Measurements from ENCODE around the gene ABCC8. TPM values are rescaled to one million over a fixed set of nuclear protein-coding genes. Genes with fewer than 3 reads are reported as not detected.

The ABCC8 gene
- total RNA-seq, 1 experiment from 2014 or later, result not detected

DNA sequence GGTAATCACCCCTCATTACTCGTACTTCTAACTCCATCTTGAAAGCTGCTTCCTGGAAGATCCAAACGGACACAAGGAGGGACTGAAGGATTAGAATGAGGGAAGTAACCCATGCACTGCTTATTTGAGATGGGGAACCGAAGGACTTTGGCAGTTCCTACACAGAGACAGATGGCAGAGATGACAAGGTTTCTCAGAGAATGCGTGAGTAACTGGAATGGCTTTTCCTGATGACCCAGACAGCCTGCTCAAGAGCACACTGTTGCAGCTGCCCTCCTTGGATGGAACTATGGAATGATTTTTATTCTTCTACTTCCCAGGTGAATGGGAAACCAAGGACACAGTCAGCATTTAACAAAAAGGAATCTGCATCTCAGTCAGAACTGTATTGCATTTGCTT, 95.5 kb downstream of the ABCC8 start:
- no peaks in the 10 kb centered on the region for H3K4me1 ChIP-seq (ENCODE audit: insufficient read depth, low read length, poor library complexity, severe bottlenecking)
- no peak for DNase-seq (ENCODE audit: low spot score)
- no peak overlapping the region for H3K4me3 ChIP-seq (ENCODE audit: low read depth, low read length, poor library complexity, severe bottlenecking)
- intact Hi-C loops (cut with micrococcal nuclease; ENCODE audit: unreplicated experiment), result loop anchor here (10.0 kb wide), 1 partner anchor 354 kb away; the partner anchor contains the start of gene KCNC1
- no peaks in the 10 kb centered on the region for H3K9me3 ChIP-seq (ENCODE audit: low read depth, low read length, poor library complexity, severe bottlenecking)
- POLR2A ChIA-PET (ENCODE audit: low non-redundant PET), result no interaction called here
- CTCF ChIA-PET, result no interaction called here
- H3K36me3 ChIP-seq (ENCODE audit: insufficient read depth, low read length, poor library complexity, severe bottlenecking), result no peaks in the 10 kb centered on the region
- TF ChIP-seq EZH2 (IDR thresholded peaks at IDR 0.05; ENCODE audit: borderline replicate concordance, low read depth, low read length, poor library complexity, severe bottlenecking), result no peak
- TF ChIP-seq, protein P1, sequence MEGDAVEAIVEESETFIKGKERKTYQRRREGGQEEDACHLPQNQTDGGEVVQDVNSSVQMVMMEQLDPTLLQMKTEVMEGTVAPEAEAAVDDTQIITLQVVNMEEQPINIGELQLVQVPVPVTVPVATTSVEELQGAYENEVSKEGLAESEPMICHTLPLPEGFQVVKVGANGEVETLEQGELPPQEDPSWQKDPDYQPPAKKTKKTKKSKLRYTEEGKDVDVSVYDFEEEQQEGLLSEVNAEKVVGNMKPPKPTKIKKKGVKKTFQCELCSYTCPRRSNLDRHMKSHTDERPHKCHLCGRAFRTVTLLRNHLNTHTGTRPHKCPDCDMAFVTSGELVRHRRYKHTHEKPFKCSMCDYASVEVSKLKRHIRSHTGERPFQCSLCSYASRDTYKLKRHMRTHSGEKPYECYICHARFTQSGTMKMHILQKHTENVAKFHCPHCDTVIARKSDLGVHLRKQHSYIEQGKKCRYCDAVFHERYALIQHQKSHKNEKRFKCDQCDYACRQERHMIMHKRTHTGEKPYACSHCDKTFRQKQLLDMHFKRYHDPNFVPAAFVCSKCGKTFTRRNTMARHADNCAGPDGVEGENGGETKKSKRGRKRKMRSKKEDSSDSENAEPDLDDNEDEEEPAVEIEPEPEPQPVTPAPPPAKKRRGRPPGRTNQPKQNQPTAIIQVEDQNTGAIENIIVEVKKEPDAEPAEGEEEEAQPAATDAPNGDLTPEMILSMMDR (conservative IDR thresholded peaks at IDR 0.05; ENCODE audit: low read depth, low read length), result no peak
- no TSS peak for BruUV-seq (replicated peaks)
- no peak overlapping the region for H3K27ac ChIP-seq (ENCODE audit: low read depth, low read length, poor library complexity, severe bottlenecking)
- no peaks in the 10 kb centered on the region for H3K27me3 ChIP-seq (replicated peaks; ENCODE audit: insufficient read depth, low read depth, low read length, poor library complexity)

DNA sequence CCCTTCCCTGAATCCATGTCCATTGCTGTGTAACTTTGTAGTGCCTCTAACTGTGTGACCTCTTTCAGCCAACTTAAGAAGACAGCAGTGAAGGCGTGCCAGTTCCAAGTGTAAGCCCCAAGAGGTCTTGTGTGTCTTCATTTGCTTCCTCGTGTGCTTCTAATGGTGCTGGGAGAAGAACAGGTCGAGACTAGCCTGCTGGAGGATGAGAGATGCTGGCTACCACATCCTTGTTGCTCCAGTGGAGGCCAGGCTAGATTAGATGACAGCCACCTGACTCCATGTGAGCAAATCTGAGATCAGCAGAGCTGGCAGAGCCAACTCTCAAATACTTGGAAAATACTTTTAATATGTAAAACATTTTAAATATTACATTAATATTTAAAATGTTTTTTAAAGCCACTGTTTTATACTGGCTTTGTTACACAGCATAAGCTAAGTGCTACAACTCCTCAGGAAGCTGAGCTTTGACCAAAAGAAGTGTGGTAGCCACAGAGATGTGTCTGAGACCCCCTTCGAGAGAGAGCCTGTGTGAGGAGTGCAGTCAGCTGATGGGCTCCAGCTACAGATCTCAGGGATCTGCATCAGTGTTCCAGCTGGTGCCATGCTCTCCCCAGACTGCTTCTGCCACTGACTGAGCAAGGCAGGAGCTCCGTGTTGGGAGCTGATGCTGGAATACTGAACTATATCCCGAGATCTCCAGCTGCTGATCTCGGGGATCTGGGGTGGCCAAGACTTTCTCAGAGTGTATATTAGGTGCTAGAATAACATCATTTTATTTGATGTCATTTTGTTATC, 97.1 kb downstream of the ABCC8 start:
- CTCF ChIA-PET, result no interaction called here
- Histone ChIP-seq H3K9me3 (ENCODE audit: low read depth, low read length, poor library complexity, severe bottlenecking) (no peaks in the 10 kb centered on the region), H3K27ac (ENCODE audit: low read depth, low read length, poor library complexity, severe bottlenecking) (no peak overlapping the region), H3K27me3 (replicated peaks; ENCODE audit: insufficient read depth, low read depth, low read length, poor library complexity) (no peaks in the 10 kb centered on the region), H3K36me3 (ENCODE audit: insufficient read depth, low read length, poor library complexity, severe bottlenecking) (no peaks in the 10 kb centered on the region), H3K4me1 (ENCODE audit: insufficient read depth, low read length, poor library complexity, severe bottlenecking) (no peaks in the 10 kb centered on the region), H3K4me3 (ENCODE audit: low read depth, low read length, poor library complexity, severe bottlenecking) (no peak overlapping the region)
- POLR2A ChIA-PET (ENCODE audit: low non-redundant PET), result no interaction called here
- no peak for TF ChIP-seq EZH2 (IDR thresholded peaks at IDR 0.05; ENCODE audit: borderline replicate concordance, low read depth, low read length, poor library complexity, severe bottlenecking)
- TF ChIP-seq, protein P1 (conservative IDR thresholded peaks at IDR 0.05; ENCODE audit: low read depth, low read length), result no peak
- DNase-seq (ENCODE audit: low spot score), result no peak
- intact Hi-C loops (cut with micrococcal nuclease; ENCODE audit: unreplicated experiment), result loop anchor here (10.0 kb wide), 1 partner anchor 355 kb away; the partner anchor contains the start of gene KCNC1
- BruUV-seq (replicated peaks), result no TSS peak

DNA sequence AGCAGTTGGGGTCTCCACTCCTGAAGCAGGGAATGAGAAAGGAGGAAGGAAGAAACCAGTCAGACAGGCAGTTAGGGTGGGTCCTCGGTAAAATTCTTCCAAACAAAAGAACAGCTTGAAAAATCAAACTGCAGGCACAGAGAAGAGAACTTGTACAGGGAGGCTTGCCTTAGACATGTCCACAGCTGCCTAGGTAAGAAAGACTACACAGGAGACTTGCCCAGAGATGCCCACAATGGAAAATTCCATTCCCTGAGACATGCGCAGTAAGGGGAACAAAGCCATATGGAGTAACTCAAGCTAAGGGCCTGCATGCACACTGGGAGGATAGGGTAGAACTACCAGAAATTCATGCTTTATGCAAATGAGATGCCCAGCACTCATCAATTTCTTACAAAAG, 98.0 kb downstream of the ABCC8 start:
- no peaks in the 10 kb centered on the region for H3K27me3 ChIP-seq (replicated peaks; ENCODE audit: insufficient read depth, low read depth, low read length, poor library complexity)
- BruUV-seq (replicated peaks), result no TSS peak
- H3K4me3 ChIP-seq (ENCODE audit: low read depth, low read length, poor library complexity, severe bottlenecking), result no peak overlapping the region
- DNase-seq (ENCODE audit: low spot score), result no peak
- POLR2A ChIA-PET (ENCODE audit: low non-redundant PET), result no interaction called here
- H3K27ac ChIP-seq (ENCODE audit: low read depth, low read length, poor library complexity, severe bottlenecking), result no peak overlapping the region
- TF ChIP-seq, protein P1 (conservative IDR thresholded peaks at IDR 0.05; ENCODE audit: low read depth, low read length), result no peak
- TF ChIP-seq EZH2 (IDR thresholded peaks at IDR 0.05; ENCODE audit: borderline replicate concordance, low read depth, low read length, poor library complexity, severe bottlenecking), result no peak
- no peaks in the 10 kb centered on the region for H3K4me1 ChIP-seq (ENCODE audit: insufficient read depth, low read length, poor library complexity, severe bottlenecking)
- H3K36me3 ChIP-seq (ENCODE audit: insufficient read depth, low read length, poor library complexity, severe bottlenecking), result no peaks in the 10 kb centered on the region
- CTCF ChIA-PET, result no interaction called here
- intact Hi-C loops (cut with micrococcal nuclease; ENCODE audit: unreplicated experiment), result no loop called here
- no peaks in the 10 kb centered on the region for H3K9me3 ChIP-seq (ENCODE audit: low read depth, low read length, poor library complexity, severe bottlenecking)
